Nephron progenitor cell (in vitro differentiated cells): ENCODE data around the gene PPP1R26.

ENCODE experiments used
- DNase-seq: peaks from one replicate; pipeline ENCODE4 v3.0.0; 2021
- H3K27ac Mint-ChIP-seq: 2 replicates; pipeline ENCODE4 v1.8.0; 2021; ENCODE audit warnings: mild to moderate bottlenecking, moderate library complexity, mixed read lengths
- H3K27me3 Mint-ChIP-seq: 2 replicates; pipeline ENCODE4 v1.8.0; 2021; ENCODE audit warnings: mild to moderate bottlenecking, low read depth, mixed read lengths; ENCODE audit not compliant: poor library complexity
- H3K36me3 Mint-ChIP-seq: 2 replicates; pipeline ENCODE4 v1.8.0; 2021; ENCODE audit warnings: low read depth, mixed read lengths
- H3K4me1 Mint-ChIP-seq: 2 replicates; pipeline ENCODE4 v1.8.0; 2021; ENCODE audit warnings: mixed read lengths
- H3K4me3 Mint-ChIP-seq: 2 replicates; pipeline ENCODE4 v1.8.0; 2021; ENCODE audit warnings: mild to moderate bottlenecking, moderate library complexity, mixed read lengths
- H3K9me3 Mint-ChIP-seq: 2 replicates; pipeline ENCODE4 v1.8.0; 2021; ENCODE audit warnings: mild to moderate bottlenecking, moderate library complexity, mixed read lengths
- CTCF ChIP-seq: fragments of 200-600 bp; sonication (generic); IDR thresholded peaks from 2 replicates; pipeline ENCODE4 v1.5.0; 2021; ENCODE audit warnings: antibody characterized with exemption

The PPP1R26 gene

GRCh38 chr9:135519179-135519971, 39.8 kb downstream of the PPP1R26 start:
- TF ChIP-seq CTCF = no peak
- Mint-ChIP-seq H3K27ac (no peak overlapping the region), H3K4me1 (peaks cover 49% of the 10 kb centered on the region), H3K36me3 (no peaks in the 10 kb centered on the region), H3K27me3 (peaks cover 8% of the 10 kb centered on the region), H3K9me3 (peaks cover 10% of the 10 kb centered on the region), H3K4me3 (no peak overlapping the region)
- DNase-seq = no peak

- Mint-ChIP-seq H3K36me3 (no peaks in the 10 kb centered on the region), H3K4me3 (no peak within 1 kb of the TSS), H3K27ac (peak within 1 kb of the TSS; percentile 17), H3K27me3 (peaks cover 5% of the 10 kb centered on the region), H3K9me3 (peaks cover 10% of the 10 kb centered on the region), H3K4me1 (peaks cover 55% of the 10 kb centered on the region)
- no peak for DNase-seq
- TF ChIP-seq CTCF = no peak
Observed at GRCh38 chr9:135520916-135521607, 41.5 kb downstream of the PPP1R26 start, which contains the start of gene LCN1. LCN1 (plus strand) TSS chr9:135521440; CDS start chr9:135521498, 58 bp downstream.

- Mint-ChIP-seq H3K27ac (no peak overlapping the region), H3K4me1 (peaks cover 51% of the 10 kb centered on the region), H3K9me3 (peaks cover 10% of the 10 kb centered on the region), H3K27me3 (peaks cover 4% of the 10 kb centered on the region), H3K4me3 (no peak overlapping the region), H3K36me3 (no peaks in the 10 kb centered on the region)
- no peak for TF ChIP-seq CTCF
- DNase-seq = no peak
Observed at GRCh38 chr9:135521608-135522095, 42.1 kb downstream of the PPP1R26 start.

GRCh38 chr9:135522137-135522877, 42.7 kb downstream of the PPP1R26 start:
- H3K27me3 Mint-ChIP-seq = peaks cover 4% of the 10 kb centered on the region
- H3K27ac Mint-ChIP-seq = no peak overlapping the region
- DNase-seq = no peak
- H3K9me3 Mint-ChIP-seq = peaks cover 10% of the 10 kb centered on the region
- H3K4me1 Mint-ChIP-seq = peaks cover 44% of the 10 kb centered on the region
- peak overlapping the region; percentile 38 for H3K4me3 Mint-ChIP-seq
- TF ChIP-seq CTCF = no peak
- H3K36me3 Mint-ChIP-seq = no peaks in the 10 kb centered on the region

- Mint-ChIP-seq H3K27ac (no peak overlapping the region), H3K4me1 (peaks cover 39% of the 10 kb centered on the region), H3K27me3 (peaks cover 4% of the 10 kb centered on the region), H3K9me3 (peaks cover 10% of the 10 kb centered on the region), H3K36me3 (no peaks in the 10 kb centered on the region), H3K4me3 (no peak overlapping the region)
- no peak for DNase-seq
- no peak for TF ChIP-seq CTCF
Observed at GRCh38 chr9:135522931-135523330, 43.3 kb downstream of the PPP1R26 start.
